Skin of body (tissue), 2 donors: Measurements from ENCODE around the gene RNF133. TPM values are rescaled to one million over a fixed set of nuclear protein-coding genes. Genes with fewer than 3 reads are reported as not detected.
A peak's percentile ranks its signal among the peaks of the same experiment; 100 is the strongest.
"Not testable (repeated sequence)": the region's sequence is repeated elsewhere in the genome, so short reads cannot be mapped to it uniquely, and the experiment has no call there.

ENCODE experiments used
- DNase-seq: peaks from one replicate; lab custom pipeline; 2025; lab: John Stamatoyannopoulos, UW
- total RNA-seq: library from RNA; depleted of rRNA; stranded (reverse); fragments of >200 nt; gene quantifications from one replicate; pipeline ENCODE4 v1.2.3, GENCODE V29; 2014

The RNF133 gene
- total RNA-seq, 1 donor from 2014 or later: 0.39 TPM

- no peak for DNase-seq
Observed at GRCh38 chr7:122691569-122692235, 7.2 kb downstream of the RNF133 start.

DNA sequence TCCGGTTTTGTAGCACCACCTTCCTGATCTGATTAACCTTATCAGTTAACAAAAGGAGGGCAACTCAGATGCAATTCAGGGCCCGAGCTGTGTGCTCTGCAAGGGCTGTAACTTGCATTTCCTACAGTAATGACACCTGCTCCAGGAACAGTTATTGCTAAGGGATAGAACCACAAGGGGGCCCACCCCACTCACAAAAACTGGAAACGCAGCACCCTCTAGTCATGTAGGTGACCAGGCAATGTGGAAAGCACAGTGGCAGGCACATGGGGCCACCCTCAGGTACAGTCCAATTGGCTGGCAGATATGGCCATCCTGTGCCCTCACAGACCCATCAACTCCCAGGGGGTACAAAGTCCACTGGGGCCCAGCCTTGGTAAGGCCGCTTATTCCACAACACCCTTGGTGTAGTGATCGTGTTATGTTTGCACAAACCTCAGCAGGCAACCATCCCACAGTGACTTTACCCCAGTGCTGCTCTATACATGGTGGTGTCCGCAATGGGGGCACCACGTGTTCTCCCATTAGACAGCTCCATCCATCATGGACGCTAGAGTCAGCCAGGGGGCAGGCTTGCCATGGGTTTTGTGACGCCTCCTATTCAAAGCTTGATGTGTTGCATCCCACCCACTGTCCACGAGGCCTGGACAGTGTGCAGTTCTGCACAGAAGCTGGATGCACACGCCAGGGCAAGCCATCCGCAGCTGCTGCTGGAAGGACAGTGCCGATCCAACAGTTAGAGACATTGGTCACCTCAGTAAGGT lies 9.4 kb downstream of the RNF133 start:
- no peak for DNase-seq

GRCh38 chr7:122688400-122688998 lies 10.4 kb downstream of the RNF133 start:
- no peak for DNase-seq

- DNase-seq: no peak
Observed at GRCh38 chr7:122686360-122686878, 12.5 kb downstream of the RNF133 start.

DNA sequence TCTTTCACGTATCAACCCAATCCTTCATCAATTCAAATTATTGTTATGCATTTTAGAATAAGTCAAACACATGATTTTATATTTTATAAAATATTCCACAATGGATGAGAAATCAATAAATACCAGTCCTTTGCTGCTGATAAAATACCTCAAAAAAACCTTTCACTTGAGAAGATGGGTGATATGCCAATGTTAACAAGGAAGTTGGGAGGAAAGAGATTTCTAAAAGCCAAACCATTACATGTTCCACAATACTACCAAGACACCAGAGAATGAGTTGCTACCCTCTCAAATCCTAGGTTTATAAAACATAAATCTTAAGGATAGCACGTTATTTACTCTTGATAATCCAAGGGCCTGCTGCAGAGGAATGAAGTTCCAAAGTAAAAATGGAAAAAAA lies 14.4 kb downstream of the RNF133 start:
- DNase-seq: no peak

DNA sequence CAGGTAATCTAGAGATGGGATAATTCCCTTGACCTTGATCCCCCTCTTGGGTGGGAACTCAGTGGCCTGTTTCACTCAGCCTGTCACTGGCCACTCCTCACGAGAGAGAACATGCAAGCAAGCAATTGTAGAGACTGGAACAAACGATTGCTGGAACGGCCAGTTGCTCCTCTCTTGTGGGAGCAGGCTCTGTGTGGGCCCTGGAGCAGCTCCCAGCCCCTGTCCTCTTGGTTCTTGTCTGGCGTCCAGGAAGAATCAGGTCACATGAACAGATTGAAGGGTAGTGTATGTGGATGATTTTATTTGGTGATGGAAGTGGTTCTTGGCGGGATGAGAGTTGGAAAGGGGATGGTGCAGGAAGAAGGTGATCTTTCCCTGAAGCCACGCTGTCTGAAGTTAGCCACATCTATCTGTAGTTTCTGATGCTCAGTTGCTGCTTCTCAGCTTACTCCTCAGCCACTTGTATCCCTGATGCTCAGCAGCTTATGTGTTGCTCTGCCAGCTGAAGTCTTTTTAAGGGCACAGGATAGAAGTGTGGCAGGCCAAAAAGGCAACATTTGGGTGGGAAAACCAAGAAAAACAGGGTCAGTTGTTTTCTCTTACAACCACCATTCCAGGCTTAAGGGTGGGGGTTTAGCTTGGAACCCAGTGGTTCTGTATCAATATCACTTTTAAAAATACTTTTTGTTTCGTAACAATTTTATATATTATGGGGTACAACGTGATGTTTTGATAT lies 15.9 kb downstream of the RNF133 start:
- DNase-seq: no peak

GRCh38 chr7:122681186-122681585 lies 17.7 kb downstream of the RNF133 start:
- DNase-seq: not testable (repeated sequence)

DNA sequence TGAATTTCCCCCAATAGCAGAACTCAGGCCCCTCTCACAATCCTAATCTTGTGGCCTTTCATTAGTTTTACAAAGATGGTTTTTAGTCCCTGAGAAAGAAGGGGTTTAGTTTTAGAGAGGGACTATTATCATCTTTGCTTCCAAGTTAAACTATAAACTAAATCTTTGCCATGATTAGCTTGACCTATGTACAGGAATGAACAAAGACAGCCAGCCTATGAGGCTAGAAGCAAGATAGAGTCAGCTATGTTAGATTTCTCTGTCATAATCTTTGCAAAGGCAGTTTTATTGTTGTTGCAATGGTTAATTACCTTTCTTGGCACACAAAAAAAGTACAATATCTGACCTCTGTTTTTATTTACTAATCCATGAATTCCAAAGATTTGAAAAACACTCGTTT lies 19.1 kb downstream of the RNF133 start:
- no peak for DNase-seq

DNA sequence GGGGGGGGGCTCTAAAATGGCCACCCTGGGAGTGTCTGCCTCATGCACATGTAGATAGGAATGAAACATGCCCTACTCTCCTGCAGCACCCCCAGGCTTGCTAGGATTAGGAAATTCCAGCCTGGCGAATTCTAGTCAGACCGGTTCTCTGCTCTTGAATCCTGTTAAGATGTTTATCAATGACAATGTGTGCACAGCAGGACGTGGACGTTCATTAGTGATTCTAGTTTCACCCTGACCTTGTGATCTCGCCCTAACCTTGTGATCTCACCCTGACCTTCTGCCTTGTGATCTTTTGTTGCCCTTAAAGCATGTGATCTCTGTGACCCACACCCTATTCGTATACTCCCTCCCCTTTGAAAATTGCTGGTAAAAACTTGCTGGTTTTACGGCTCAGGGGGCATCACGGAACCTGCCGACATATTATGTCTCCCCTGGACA lies 19.6 kb downstream of the RNF133 start:
- not testable (repeated sequence) for DNase-seq

- no peak for DNase-seq
Observed at GRCh38 chr7:122677149-122677548, 21.8 kb downstream of the RNF133 start.

- no peak for DNase-seq
Observed at GRCh38 chr7:122676466-122676865, 22.5 kb downstream of the RNF133 start.

DNA sequence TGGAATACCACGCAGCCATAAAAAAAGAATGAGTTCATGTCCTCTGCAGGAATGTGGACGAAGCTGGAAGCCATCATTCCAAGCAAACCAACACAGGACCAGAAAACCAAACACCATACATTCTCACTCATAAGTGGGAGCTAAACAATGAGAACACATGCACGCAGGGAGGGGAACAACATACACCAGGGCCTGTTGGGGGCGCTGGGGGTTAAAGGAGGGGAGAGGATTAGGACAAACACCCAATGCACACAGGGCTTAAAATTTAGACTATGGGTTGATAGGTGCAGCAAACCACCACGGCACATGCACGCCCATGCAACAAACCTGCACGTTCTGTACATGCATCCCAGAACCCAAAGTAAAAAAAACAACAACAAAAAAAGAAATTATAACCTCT lies 23.3 kb downstream of the RNF133 start:
- DNase-seq: no peak

DNA sequence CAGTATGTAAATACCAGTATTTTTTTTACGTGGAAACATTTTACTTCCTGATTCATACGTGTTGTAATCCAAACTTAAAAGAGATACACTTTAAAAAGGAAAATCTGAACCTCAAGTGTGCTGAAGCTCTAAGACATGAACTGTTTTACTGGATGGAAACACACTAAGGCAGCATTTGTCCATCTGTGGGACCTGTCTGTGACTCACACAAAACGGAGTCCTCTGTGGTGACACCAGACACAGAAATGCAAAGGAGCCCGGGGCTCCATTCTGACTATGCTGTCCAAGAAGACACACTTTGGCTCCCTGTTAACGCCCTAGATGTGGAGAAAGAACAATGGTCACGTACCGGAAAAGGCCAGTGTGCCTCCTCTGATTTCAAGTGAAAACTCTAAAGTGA lies 23.9 kb downstream of the RNF133 start:
- DNase-seq: no peak

GRCh38 chr7:122674502-122674901 lies 24.4 kb downstream of the RNF133 start:
- DNase-seq: peak; percentile 55

- no peak for DNase-seq
Observed at GRCh38 chr7:122673951-122674350, 25.0 kb downstream of the RNF133 start.

DNA sequence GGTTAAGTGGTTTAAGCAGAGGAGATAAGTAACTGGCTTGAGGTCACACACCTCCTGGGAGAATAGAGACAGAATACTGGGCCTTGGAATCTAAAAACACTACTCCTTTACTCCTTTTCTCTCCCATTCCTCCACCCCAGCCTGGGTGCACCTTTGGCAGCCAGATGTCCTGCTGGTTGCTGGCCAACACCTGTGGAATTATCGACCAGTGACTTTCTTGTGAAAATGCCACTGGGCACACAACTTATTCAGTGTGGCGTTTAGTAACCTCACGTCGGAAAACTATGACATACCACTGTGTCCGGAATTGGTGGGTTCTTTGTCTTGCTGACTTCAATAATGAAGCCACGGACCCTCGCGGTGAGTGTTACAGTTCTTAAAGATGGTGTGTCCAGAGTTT lies 26.4 kb downstream of the RNF133 start:
- no peak for DNase-seq

- no peak for DNase-seq
Observed at GRCh38 chr7:122663733-122664132, 35.2 kb downstream of the RNF133 start.

DNA sequence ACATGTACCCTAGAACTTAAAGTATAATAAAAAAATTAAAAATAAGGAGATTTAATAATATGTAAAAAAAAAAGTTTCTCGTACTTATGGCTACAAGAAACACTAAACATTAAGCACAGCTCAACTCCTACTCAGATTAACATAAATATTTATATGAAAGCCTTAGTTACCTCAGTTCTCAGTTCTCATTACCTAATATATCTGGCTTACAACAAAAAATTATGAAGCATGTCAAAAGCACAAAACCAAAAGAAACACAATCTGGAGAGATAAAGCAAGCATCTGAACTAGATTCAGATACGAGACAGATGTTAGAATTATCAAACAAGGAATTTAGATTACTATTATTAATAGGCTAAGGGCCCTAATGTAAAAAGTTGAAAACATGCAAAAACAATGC lies 40.1 kb downstream of the RNF133 start:
- DNase-seq: no peak

DNA sequence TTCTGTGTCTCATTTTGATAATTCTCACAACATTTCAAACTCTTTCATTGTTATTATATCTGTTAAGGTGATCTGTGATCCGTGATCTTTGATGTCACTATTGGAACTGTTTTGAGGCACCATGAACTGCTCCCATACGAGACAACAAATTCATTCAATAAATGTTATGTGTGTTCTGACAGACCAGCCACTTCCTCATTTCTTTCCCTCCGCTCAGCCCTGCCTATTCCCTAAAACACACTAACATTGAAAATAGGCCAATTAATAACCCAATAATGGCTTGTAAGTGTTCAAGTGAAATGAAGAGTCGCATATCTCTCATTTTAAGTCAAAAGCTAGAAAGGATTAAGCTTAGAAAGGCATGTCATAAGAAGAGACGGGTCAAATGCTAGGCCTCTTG lies 45.2 kb downstream of the RNF133 start:
- no peak for DNase-seq

GRCh38 chr7:122652876-122653275 lies 46.0 kb downstream of the RNF133 start:
- no peak for DNase-seq

GRCh38 chr7:122651451-122651850 lies 47.5 kb downstream of the RNF133 start:
- DNase-seq: no peak
